CD14-positive monocyte (primary cell): Measurements from ENCODE around the gene NUDT6. TPM values are rescaled to one million over a fixed set of nuclear protein-coding genes. Genes with fewer than 3 reads are reported as not detected.

Experiments used
- DNase-seq, 3 donors: peaks; one replicate each; pipeline ENCODE4 v3.0.0-alpha.2; 2011 to 2022
- H2AFZ ChIP-seq: 2 replicates; pipeline ENCODE4 v1.6.0; 2012; ENCODE audit warnings: mild to moderate bottlenecking, low read depth, low read length, inconsistent platforms; ENCODE audit not compliant: insufficient read depth, poor library complexity, severe bottlenecking
- H3K27ac ChIP-seq, 2 donors: 1 replicate in 1 of 2; 2 replicates in 1 of 2; pipeline ENCODE4 v1.5.1; 2012 to 2013; ENCODE audit warnings: low read length in 2 of 2, control low read depth in 1 of 2, inconsistent platforms in 1 of 2, low read depth in 1 of 2, mild to moderate bottlenecking in 1 of 2
- H3K27me3 ChIP-seq, 2 donors: one replicate each; pipeline versions ENCODE4 v1.6.0 to v1.6.1; 2011 to 2013; ENCODE audit warnings: low read length in 2 of 2; ENCODE audit not compliant: control insufficient read depth in 2 of 2, insufficient read depth in 2 of 2
- H3K36me3 ChIP-seq, 2 donors: replicated peaks in 1 of 2; 1 replicate in 1 of 2; 2 replicates in 1 of 2; pipeline versions ENCODE4 v1.5.1 to v1.6.1; 2012 to 2013; ENCODE audit warnings: low read length in 2 of 2, control low read depth in 1 of 2, inconsistent platforms in 1 of 2, mild to moderate bottlenecking in 1 of 2; ENCODE audit not compliant: insufficient read depth in 2 of 2, control insufficient read depth in 1 of 2
- H3K4me1 ChIP-seq, 2 donors: 1 replicate in 1 of 2; 2 replicates in 1 of 2; pipeline versions ENCODE4 v1.5.1 to v1.6.1; 2012 to 2013; ENCODE audit warnings: low read length in 2 of 2, control low read depth in 1 of 2, inconsistent platforms in 1 of 2, mild to moderate bottlenecking in 1 of 2, moderate library complexity in 1 of 2; ENCODE audit not compliant: insufficient read depth in 2 of 2, control insufficient read depth in 1 of 2
- H3K4me2 ChIP-seq: replicated peaks from 2 replicates; pipeline ENCODE3; 2012; ENCODE audit warnings: low read length, moderate library complexity, mild to moderate bottlenecking; ENCODE audit not compliant: poor library complexity, severe bottlenecking; ENCODE audit errors: extremely low read depth
- H3K4me3 ChIP-seq, 3 experiments: fragments of 200-600 bp in 1 of 3; sonication (generic) in 1 of 3; replicated peaks in 1 of 3; 1 replicate in 2 of 3; 2 replicates in 1 of 3; pipeline ENCODE4 v1.5.1; 2011 to 2013; ENCODE audit warnings: low read length in 3 of 3, mild to moderate bottlenecking in 3 of 3, control low read depth in 2 of 3, low read depth in 2 of 3, inconsistent platforms in 1 of 3, moderate library complexity in 1 of 3
- H3K79me2 ChIP-seq: 2 replicates; pipeline ENCODE4 v1.6.0; 2012; ENCODE audit warnings: mild to moderate bottlenecking, control low read depth, inconsistent platforms, low read length, moderate library complexity; ENCODE audit not compliant: insufficient read depth
- H3K9ac ChIP-seq: 2 replicates; pipeline ENCODE4 v1.6.0; 2017; ENCODE audit warnings: low read length, mild to moderate bottlenecking; ENCODE audit not compliant: insufficient read depth, poor library complexity, severe bottlenecking
- H3K9me3 ChIP-seq, 2 donors: replicated peaks in 1 of 2; 1 replicate in 1 of 2; 2 replicates in 1 of 2; pipeline versions ENCODE4 v1.5.1 to v1.6.1; 2012 to 2013; ENCODE audit warnings: low read length in 2 of 2, control low read depth in 1 of 2; ENCODE audit not compliant: control insufficient read depth in 1 of 2, insufficient read depth in 1 of 2
- H4K20me1 ChIP-seq: 2 replicates; pipeline ENCODE4 v1.6.0; 2012; ENCODE audit warnings: mild to moderate bottlenecking, low read length, control low read depth, moderate library complexity; ENCODE audit not compliant: insufficient read depth
- H3K27ac Mint-ChIP-seq, 7 donors: one replicate each; pipeline ENCODE4 v1.8.0; 2020; ENCODE audit warnings: mild to moderate bottlenecking in 7 of 7, mixed read lengths in 7 of 7, moderate library complexity in 6 of 7, inconsistent platforms in 2 of 7
- H3K27me3 Mint-ChIP-seq, 3 donors: one replicate each; pipeline ENCODE4 v1.8.0; 2021 to 2022; ENCODE audit warnings: low read depth in 3 of 3, mild to moderate bottlenecking in 3 of 3, mixed read lengths in 3 of 3, moderate library complexity in 3 of 3, inconsistent platforms in 1 of 3
- H3K36me3 Mint-ChIP-seq, 2 donors: one replicate each; pipeline ENCODE4 v1.8.0; 2020; ENCODE audit warnings: mixed read lengths in 2 of 2, inconsistent platforms in 1 of 2, mild to moderate bottlenecking in 1 of 2
- H3K4me1 Mint-ChIP-seq: one replicate; pipeline ENCODE4 v1.8.0; 2020; ENCODE audit warnings: mild to moderate bottlenecking, mixed read lengths
- H3K4me3 Mint-ChIP-seq, 2 donors: one replicate each; pipeline ENCODE4 v1.8.0; 2020; ENCODE audit warnings: mild to moderate bottlenecking in 2 of 2, mixed read lengths in 2 of 2, moderate library complexity in 1 of 2
- H3K9me3 Mint-ChIP-seq, 7 donors: one replicate each; pipeline ENCODE4 v1.8.0; 2020 to 2022; ENCODE audit warnings: mixed read lengths in 7 of 7, mild to moderate bottlenecking in 6 of 7, moderate library complexity in 6 of 7, inconsistent platforms in 2 of 7
- CTCF ChIP-seq: fragments of 200-600 bp; IDR thresholded peaks from one replicate; pipeline ENCODE4 v1.8.0; 2022; ENCODE audit warnings: antibody characterized with exemption, mild to moderate bottlenecking
- WGBS: methylation state at CpG from one replicate; pipeline ENCODE4 v1.1.5; 2013; ENCODE audit warnings: missing lambda C conversion rate; ENCODE audit not compliant: insufficient coverage; 5-methylcytosine and 5-hydroxymethylcytosine counted together
- intact Hi-C, 2 donors: fragments of 100-400 bp; cut with micrococcal nuclease; formaldehyde crosslinking; loops; one replicate each; pipeline versions ENCODE4 v1.15.0 to v1.15.1; 2023
- polyA plus RNA-seq, 3 donors: library from polyadenylated mRNA; depleted of rRNA in 1 of 3; unstranded in 2 of 3; stranded (reverse) in 1 of 3; fragments of 300-500 nt in 2 of 3; fragments of >200 nt in 1 of 3; fragmentation: Illumina TruSeq in 2 of 3; gene quantifications; 1 replicate in 2 of 3; 2 replicates in 1 of 3; pipeline ENCODE4 v1.2.3, GENCODE V29; 2012 to 2021

The NUDT6 gene
- polyA plus RNA-seq, 3 donors: 1.6 to 1.9 (median 1.6) TPM

- no peaks in the 10 kb centered on the region for H3K36me3 ChIP-seq
- no peaks in the 10 kb centered on the region for H3K79me2 ChIP-seq
- no peak overlapping the region for H3K4me3 Mint-ChIP-seq
These were observed 65.2 kb downstream of the NUDT6 start for GRCh38 chr4:122857160-122857559.

GRCh38 chr4:122855353-122855890 is 67.0 kb downstream of the NUDT6 start:
- peaks cover 0 to 4% (median 0%) of the 10 kb centered on the region in 7 donors for H3K9me3 Mint-ChIP-seq
- intact Hi-C loops: no loop called here
- H3K4me1 ChIP-seq: no peaks in the 10 kb centered on the region
- no peak overlapping the region for H3K9ac ChIP-seq
- no peak overlapping the region for H3K27ac ChIP-seq
- no peak overlapping the region for H3K27ac Mint-ChIP-seq
- no peaks in the 10 kb centered on the region for H4K20me1 ChIP-seq
- no peaks in the 10 kb centered on the region for H3K36me3 Mint-ChIP-seq
- no peak overlapping the region for H3K4me2 ChIP-seq
- H3K4me3 ChIP-seq: no peak overlapping the region
- no peaks in the 10 kb centered on the region for H3K9me3 ChIP-seq
- no peaks in the 10 kb centered on the region for H3K79me2 ChIP-seq
- no peak for TF ChIP-seq CTCF
- H3K4me1 Mint-ChIP-seq: no peaks in the 10 kb centered on the region
- no peak overlapping the region for H2AFZ ChIP-seq
- no peaks in the 10 kb centered on the region for H3K27me3 ChIP-seq
- H3K4me3 Mint-ChIP-seq: no peak overlapping the region
- H3K27me3 Mint-ChIP-seq: peaks cover 0 to 12% (median 1%) of the 10 kb centered on the region in 3 donors
- no CpG with 5 or more reads among the region's 2 CpGs for WGBS
- DNase-seq: no peak
- H3K36me3 ChIP-seq: no peaks in the 10 kb centered on the region

More at GRCh38 chr4:122857160-122857559, 65.2 kb downstream of the NUDT6 start:
- Mint-ChIP-seq H3K36me3 (no peaks in the 10 kb centered on the region), H3K27me3 (peaks cover 5 to 13% (median 6%) of the 10 kb centered on the region in 3 donors), H3K9me3 (peaks cover 0 to 4% (median 0%) of the 10 kb centered on the region in 7 donors), H3K4me1 (no peaks in the 10 kb centered on the region), H3K27ac (no peak overlapping the region)
- Histone ChIP-seq H4K20me1 (no peaks in the 10 kb centered on the region), H3K4me1 (no peaks in the 10 kb centered on the region), H2AFZ (no peak overlapping the region), H3K27ac (no peak overlapping the region), H3K9me3 (no peaks in the 10 kb centered on the region), H3K4me3 (no peak overlapping the region), H3K27me3 (no peaks in the 10 kb centered on the region), H3K9ac (no peak overlapping the region), H3K4me2 (no peak overlapping the region)
- intact Hi-C loops: no loop called here
- TF ChIP-seq CTCF: no peak
- no peak for DNase-seq
- whole genome bisulfite sequencing: no CpG with 5 or more reads among the region's 2 CpGs
